Fibroblast of skin of back (primary cell): Measurements from ENCODE around the gene GMPPB.
"Not testable (repeated sequence)": the region's sequence is repeated elsewhere in the genome, so short reads cannot be mapped to it uniquely, and the experiment has no call there.

ENCODE experiments used
- DNase-seq: peaks from one replicate; pipeline ENCODE4 v3.0.0-alpha.2; 2013

GMPPB gene

GRCh38 chr3:49712631-49713317 is 11.0 kb downstream of the GMPPB start:
- no peak for DNase-seq

GRCh38 chr3:49712166-49712565 is 11.6 kb downstream of the GMPPB start:
- no peak for DNase-seq

- no peak for DNase-seq
Measured at GRCh38 chr3:49711489-49711888, 12.3 kb downstream of the GMPPB start.

- DNase-seq: no peak
Measured at GRCh38 chr3:49709852-49710251, 13.9 kb downstream of the GMPPB start.

GRCh38 chr3:49707113-49707480 is 16.7 kb downstream of the GMPPB start:
- DNase-seq: no peak

- no peak for DNase-seq
Measured at GRCh38 chr3:49706456-49707112, 17.2 kb downstream of the GMPPB start.

- no peak for DNase-seq
Measured at GRCh38 chr3:49705390-49705960, 18.3 kb downstream of the GMPPB start.

- DNase-seq: no peak
Measured at GRCh38 chr3:49704629-49705028, 19.1 kb downstream of the GMPPB start.

GRCh38 chr3:49703956-49704355 is 19.8 kb downstream of the GMPPB start:
- no peak for DNase-seq

GRCh38 chr3:49703443-49703927 is 20.3 kb downstream of the GMPPB start:
- DNase-seq: peak; percentile 64

GRCh38 chr3:49702672-49703071 is 21.1 kb downstream of the GMPPB start:
- DNase-seq: no peak

GRCh38 chr3:49701388-49702077 is 22.2 kb downstream of the GMPPB start:
- DNase-seq: no peak

- no peak for DNase-seq
Measured at GRCh38 chr3:49700453-49701128, 23.2 kb downstream of the GMPPB start.

GRCh38 chr3:49700014-49700413 is 23.7 kb downstream of the GMPPB start:
- no peak for DNase-seq

GRCh38 chr3:49699281-49699979 is 24.3 kb downstream of the GMPPB start:
- DNase-seq: peak; percentile 46

GRCh38 chr3:49695350-49696015 is 28.3 kb downstream of the GMPPB start:
- DNase-seq: not testable (repeated sequence)

- not testable (repeated sequence) for DNase-seq
Measured at GRCh38 chr3:49694409-49695070, 29.2 kb downstream of the GMPPB start.

- not testable (repeated sequence) for DNase-seq
Measured at GRCh38 chr3:49691481-49691880, 32.3 kb downstream of the GMPPB start.

- not testable (repeated sequence) for DNase-seq
Measured at GRCh38 chr3:49690856-49691255, 32.9 kb downstream of the GMPPB start.

- DNase-seq: not testable (repeated sequence)
Measured at GRCh38 chr3:49689908-49690624, 33.7 kb downstream of the GMPPB start.
